ENCODE measurements around the gene ATP6V1G1. TPM values are rescaled to one million over a fixed set of nuclear protein-coding genes. Genes with fewer than 3 reads are reported as not detected.

Gene ATP6V1G1
- total and polyA plus RNA-seq, 2 of the 13 experiments (the other 11 are each of a cell fraction or from before 2014, with no cell fraction given): 108 to 158 TPM

GRCh38 chr9:114638404-114638803, 50.8 kb downstream of the ATP6V1G1 start:
- ChIA-PET CTCF (ENCODE audit: low intra/inter-chr PET ratio, low total read pairs) (no interaction called here), POLR2A (no interaction called here)
- no peak overlapping the region for H3K4me2 ChIP-seq (ENCODE audit: low read depth, low read length)
- no peak for ATAC-seq
- no peaks in the 10 kb centered on the region for H3K79me2 ChIP-seq (ENCODE audit: insufficient read depth, low read length)
- no peaks in the 10 kb centered on the region for H3K27me3 ChIP-seq (ENCODE audit: control insufficient read depth in 1 of 2, insufficient read depth in 2 of 2, low read length in 2 of 2)
- no peaks in the 10 kb centered on the region for H4K20me1 ChIP-seq (ENCODE audit: insufficient read depth, low read length)
- no peak for DNase-seq (ENCODE audit: low spot score)
- 90% methylated on average over 3 of the region's 8 CpGs for WGBS (ENCODE audit: low lambda C conversion rate)
- H3K4me3 ChIP-seq (replicated peaks in 1 of 3; ENCODE audit: insufficient read depth in 1 of 3, low read depth in 2 of 3, low read length in 3 of 3): no peak overlapping the region
- intact Hi-C loops (cut with micrococcal nuclease; ENCODE audit: unreplicated experiment): no loop called here
- peaks cover 8% of the 10 kb centered on the region in 2 experiments; a peak in 4 of 5 replicates for H3K36me3 ChIP-seq (replicated peaks in 1 of 2; ENCODE audit: control insufficient read depth in 1 of 2, insufficient read depth in 2 of 2, low read length in 2 of 2)
- no peak for FAIRE-seq
- no peak overlapping the region for H3K9ac ChIP-seq (ENCODE audit: insufficient read depth, low read depth, low read length)
- no peaks in the 10 kb centered on the region for H3K4me1 ChIP-seq (ENCODE audit: insufficient read depth, low read length)
- no peaks in the 10 kb centered on the region for H3K9me3 ChIP-seq (ENCODE audit: low read length)
- BruUV-seq (replicated peaks): no TSS peak
- no peak overlapping the region for H3K27ac ChIP-seq (ENCODE audit: extremely low read length, insufficient read depth, low read length)
- no peak overlapping the region for H2AFZ ChIP-seq (ENCODE audit: low read length)
- in situ Hi-C loops (cut with HindIII; ENCODE audit: extremely low pct_ligation_motif_present, low pct_unique_long_range_greater_than_20kb): no loop called here
- TF ChIP-seq SNAPC2 (CRISPR knock-in tag; IDR thresholded peaks at IDR 0.05) (no peak), ZFP62 (CRISPR knock-in tag; IDR thresholded peaks at IDR 0.05) (no peak), TRIM24 (CRISPR knock-in tag; IDR thresholded peaks at IDR 0.05) (no peak), ZNF383 (CRISPR knock-in tag; IDR thresholded peaks at IDR 0.05; ENCODE audit: borderline replicate concordance) (no peak), SRSF9 (IDR thresholded peaks at IDR 0.05; ENCODE audit: borderline replicate concordance, insufficient read depth, low read depth, low read length, poor library complexity, severe bottlenecking) (no peak), ZSCAN31 (CRISPR knock-in tag; IDR thresholded peaks at IDR 0.05; ENCODE audit: low read depth) (no peak), ZNF639 (CRISPR knock-in tag; conservative IDR thresholded peaks at IDR 0.05) (no peak), CERS6 (CRISPR knock-in tag; IDR thresholded peaks at IDR 0.05) (no peak), THAP11 (CRISPR knock-in tag; IDR thresholded peaks at IDR 0.05) (no peak), ZNF737 (CRISPR knock-in tag; IDR thresholded peaks at IDR 0.05; ENCODE audit: borderline replicate concordance) (no peak), ZNF619 (CRISPR knock-in tag; IDR thresholded peaks at IDR 0.05) (no peak), CEBPZ (IDR thresholded peaks at IDR 0.05; ENCODE audit: low read length) (no peak), NFYC (CRISPR knock-in tag; IDR thresholded peaks at IDR 0.05) (no peak), ZNF569 (CRISPR knock-in tag; IDR thresholded peaks at IDR 0.05; ENCODE audit: borderline replicate concordance) (no peak), HNRNPH1 (optimal IDR thresholded peaks at IDR 0.05; ENCODE audit: low read depth, low read length) (no peak), CREB3 (CRISPR knock-in tag; IDR thresholded peaks at IDR 0.05) (no peak), MTF2 (CRISPR knock-in tag; IDR thresholded peaks at IDR 0.05; ENCODE audit: borderline replicate concordance) (no peak)
